ENCODE results near the gene RNF20.
A peak's percentile ranks its signal among the peaks of the same experiment; 100 is the strongest.
"Not testable (repeated sequence)": the region's sequence is repeated elsewhere in the genome, so short reads cannot be mapped to it uniquely, and the experiment has no call there.

Gene RNF20

GRCh38 chr9:101516655-101517054 lies 17.0 kb upstream of the RNF20 start:
- Mint-ChIP-seq H3K36me3 (no peaks in the 10 kb centered on the region), H3K27ac (no peak overlapping the region), H3K4me3 (no peak overlapping the region), H3K27me3 (peaks cover 19% of the 10 kb centered on the region), H3K9me3 (no peaks in the 10 kb centered on the region), H3K4me1 (no peaks in the 10 kb centered on the region)
- no peak for ATAC-seq

- H3K36me3 Mint-ChIP-seq, ATAC-seq, H3K27ac Mint-ChIP-seq, H3K9me3 Mint-ChIP-seq, H3K4me1 Mint-ChIP-seq, H3K4me3 Mint-ChIP-seq: not testable (repeated sequence)
- H3K27me3 Mint-ChIP-seq = peaks cover 38% of the 10 kb centered on the region
Measured at GRCh38 chr9:101518489-101518888, 15.2 kb upstream of the RNF20 start.

DNA sequence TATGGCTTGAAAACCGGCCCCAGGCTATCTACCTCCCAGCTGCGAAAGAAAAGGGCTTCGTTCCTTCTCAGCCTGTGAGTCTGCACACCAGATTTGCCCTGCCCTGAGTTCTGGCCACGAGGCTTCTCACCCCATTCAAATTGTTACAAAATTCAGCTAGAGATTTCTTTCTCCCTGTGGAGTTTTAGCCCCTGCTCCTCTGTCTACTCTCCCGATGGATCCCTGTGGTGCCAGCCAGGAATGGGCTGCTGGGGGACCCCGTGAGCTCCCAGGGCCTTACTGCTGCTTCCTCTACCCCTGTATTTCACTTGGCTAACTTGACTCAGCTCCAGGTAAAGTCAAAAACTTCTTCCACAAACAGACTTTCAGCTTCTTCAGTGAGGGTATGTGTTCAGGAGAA lies 9.3 kb upstream of the RNF20 start:
- no peak for ATAC-seq
- Mint-ChIP-seq H3K4me1 (no peaks in the 10 kb centered on the region), H3K36me3 (no peaks in the 10 kb centered on the region), H3K9me3 (no peaks in the 10 kb centered on the region), H3K4me3 (no peak overlapping the region), H3K27ac (no peak overlapping the region), H3K27me3 (peaks cover 63% of the 10 kb centered on the region)

- Mint-ChIP-seq H3K4me1 (no peaks in the 10 kb centered on the region), H3K36me3 (no peaks in the 10 kb centered on the region), H3K27ac (no peak overlapping the region), H3K4me3 (no peak overlapping the region), H3K27me3 (peaks cover 53% of the 10 kb centered on the region), H3K9me3 (no peaks in the 10 kb centered on the region)
- no peak for ATAC-seq
Measured at GRCh38 chr9:101527066-101527465, 6.6 kb upstream of the RNF20 start.

- no peak overlapping the region for H3K4me3 Mint-ChIP-seq
- ATAC-seq = no peak
- H3K27me3 Mint-ChIP-seq = peaks cover 44% of the 10 kb centered on the region
- H3K4me1 Mint-ChIP-seq = no peaks in the 10 kb centered on the region
- no peaks in the 10 kb centered on the region for H3K36me3 Mint-ChIP-seq
- H3K9me3 Mint-ChIP-seq = no peaks in the 10 kb centered on the region
- H3K27ac Mint-ChIP-seq = no peak overlapping the region
Measured at GRCh38 chr9:101528015-101528414, 5.6 kb upstream of the RNF20 start.

DNA sequence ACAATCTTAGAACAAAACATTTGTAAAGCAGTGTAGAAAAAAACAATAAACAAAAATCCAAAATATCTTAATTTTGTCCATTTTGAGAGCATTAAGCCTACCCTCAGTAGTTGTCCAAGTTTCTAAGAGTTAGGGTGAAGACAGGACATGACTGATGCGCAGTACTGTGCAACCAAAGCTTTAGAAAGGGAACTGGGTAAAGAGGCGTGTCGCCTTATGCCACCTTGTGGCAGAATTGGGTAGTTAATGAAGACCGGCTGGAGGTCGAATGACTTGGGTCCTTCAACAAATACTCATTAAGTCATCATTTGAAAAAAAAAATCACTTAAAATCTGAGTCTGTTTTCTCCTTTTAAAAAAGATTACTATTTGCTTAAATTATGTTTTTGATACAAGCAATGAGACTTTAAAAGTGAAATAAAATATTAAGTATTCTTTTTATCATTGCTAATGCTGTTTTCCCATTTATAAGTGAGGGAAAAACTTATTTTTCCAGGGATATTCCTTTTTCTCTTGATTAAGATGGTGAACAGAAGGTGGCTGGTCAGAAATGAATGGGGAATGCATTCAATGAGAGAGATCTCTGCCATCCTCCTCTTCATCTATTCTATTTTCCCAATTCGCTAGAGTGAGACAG lies 3.5 kb upstream of the RNF20 start:
- Mint-ChIP-seq H3K27ac (no peak overlapping the region), H3K4me1 (peaks cover under 1% of the 10 kb centered on the region), H3K36me3 (peaks cover under 1% of the 10 kb centered on the region), H3K27me3 (peaks cover 22% of the 10 kb centered on the region), H3K4me3 (no peak overlapping the region), H3K9me3 (no peaks in the 10 kb centered on the region)
- peak; percentile 64 for ATAC-seq

DNA sequence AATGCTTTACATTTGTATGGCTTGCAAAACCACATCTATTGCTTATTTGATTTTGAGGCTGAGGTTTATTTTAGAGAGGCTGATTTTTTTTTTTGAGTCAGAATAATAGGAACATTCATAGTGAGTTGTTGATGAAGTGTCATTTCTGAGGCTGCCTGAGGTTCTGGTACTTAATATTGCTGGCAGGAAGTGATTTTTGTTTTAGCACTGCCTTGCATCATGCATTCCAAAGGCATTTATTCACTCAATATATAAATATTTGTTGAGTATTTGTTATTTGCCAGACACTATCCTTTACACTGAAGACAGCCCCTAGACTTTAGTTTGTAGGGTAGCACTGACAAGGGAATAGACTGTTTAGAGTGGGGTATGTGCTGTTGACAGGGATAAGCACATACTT lies 2.7 kb downstream of the RNF20 start:
- Mint-ChIP-seq H3K4me1 (peaks cover 6% of the 10 kb centered on the region), H3K36me3 (peaks cover 5% of the 10 kb centered on the region), H3K27me3 (no peaks in the 10 kb centered on the region), H3K9me3 (no peaks in the 10 kb centered on the region), H3K27ac (no peak overlapping the region), H3K4me3 (no peak overlapping the region)
- ATAC-seq = no peak

DNA sequence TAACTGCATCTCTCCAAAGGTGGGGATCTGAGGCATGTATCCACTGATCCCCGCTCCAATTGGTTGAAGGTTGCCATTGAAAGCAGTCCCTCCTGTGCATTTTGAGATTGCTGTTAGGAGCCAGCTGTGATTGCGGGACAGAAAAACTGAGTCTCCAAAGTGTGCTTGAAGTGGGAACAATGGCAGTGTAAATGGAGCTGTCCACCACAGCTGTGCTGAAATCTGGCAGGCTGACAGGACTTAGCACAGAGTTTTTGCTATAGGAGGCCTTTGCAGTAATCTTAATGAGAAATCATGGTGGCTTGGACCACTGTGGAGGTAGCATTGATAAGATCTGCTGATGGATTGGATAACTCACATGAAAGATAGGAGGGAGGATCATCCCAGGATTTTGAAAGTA lies 3.3 kb downstream of the RNF20 start:
- Mint-ChIP-seq H3K27me3 (no peaks in the 10 kb centered on the region), H3K9me3 (no peaks in the 10 kb centered on the region), H3K36me3 (peaks cover 5% of the 10 kb centered on the region), H3K4me1 (peaks cover 6% of the 10 kb centered on the region), H3K27ac (no peak overlapping the region), H3K4me3 (no peak overlapping the region)
- ATAC-seq = no peak

GRCh38 chr9:101540069-101540468 lies 6.4 kb downstream of the RNF20 start:
- Mint-ChIP-seq H3K4me3 (no peak overlapping the region), H3K27ac (no peak overlapping the region), H3K36me3 (peaks cover 5% of the 10 kb centered on the region), H3K4me1 (peaks cover 6% of the 10 kb centered on the region), H3K27me3 (no peaks in the 10 kb centered on the region), H3K9me3 (no peaks in the 10 kb centered on the region)
- no peak for ATAC-seq

- no peak overlapping the region for H3K27ac Mint-ChIP-seq
- peaks cover 2% of the 10 kb centered on the region for H3K9me3 Mint-ChIP-seq
- H3K36me3 Mint-ChIP-seq = peaks cover 27% of the 10 kb centered on the region
- H3K4me3 Mint-ChIP-seq = no peak overlapping the region
- no peak for ATAC-seq
- no peaks in the 10 kb centered on the region for H3K4me1 Mint-ChIP-seq
- H3K27me3 Mint-ChIP-seq = no peaks in the 10 kb centered on the region
Measured at GRCh38 chr9:101543098-101543735, 9.6 kb downstream of the RNF20 start.

DNA sequence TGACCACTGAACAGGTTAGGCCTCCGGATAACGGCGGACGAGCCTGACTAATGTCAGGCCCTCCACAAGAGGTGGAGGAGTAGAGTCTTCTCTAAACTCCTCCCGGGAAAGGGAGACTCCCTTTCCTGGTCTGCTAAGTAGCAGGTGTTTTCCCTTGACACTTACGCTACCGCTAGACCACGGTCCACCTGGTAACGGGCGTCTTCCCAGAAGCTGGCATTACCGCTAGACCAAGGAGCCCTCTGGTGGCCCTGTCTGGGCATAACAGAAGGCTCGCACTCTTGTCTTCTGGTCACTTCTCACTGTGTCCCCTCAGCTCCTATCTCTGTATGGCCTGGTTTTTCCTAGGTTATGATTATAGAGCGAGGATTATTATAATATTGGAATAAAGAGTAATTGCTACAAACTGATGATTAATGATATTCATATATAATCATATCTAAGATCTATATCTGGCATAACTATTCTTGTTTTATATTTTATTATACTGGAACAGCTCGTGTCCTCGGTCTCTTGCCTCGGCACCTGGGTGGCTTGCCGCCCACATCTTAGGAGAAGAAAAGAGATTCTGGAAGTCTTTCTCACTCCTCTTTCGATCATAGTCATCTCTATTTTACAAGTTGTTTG lies 15.9 kb downstream of the RNF20 start:
- H3K27me3 Mint-ChIP-seq, H3K9me3 Mint-ChIP-seq, H3K4me1 Mint-ChIP-seq, H3K4me3 Mint-ChIP-seq, H3K27ac Mint-ChIP-seq, ATAC-seq: not testable (repeated sequence)
- peaks cover 84% of the 10 kb centered on the region for H3K36me3 Mint-ChIP-seq

- ATAC-seq = no peak
- Mint-ChIP-seq H3K4me1 (peaks cover 11% of the 10 kb centered on the region), H3K4me3 (no peak overlapping the region), H3K9me3 (peaks cover 2% of the 10 kb centered on the region), H3K36me3 (peaks cover 95% of the 10 kb centered on the region), H3K27me3 (no peaks in the 10 kb centered on the region), H3K27ac (no peak overlapping the region)
Measured at GRCh38 chr9:101561740-101562139, 28.1 kb downstream of the RNF20 start.

- Mint-ChIP-seq H3K4me1 (peaks cover 11% of the 10 kb centered on the region), H3K9me3 (no peaks in the 10 kb centered on the region), H3K4me3 (no peak overlapping the region), H3K27me3 (no peaks in the 10 kb centered on the region), H3K27ac (no peak overlapping the region), H3K36me3 (peaks cover 95% of the 10 kb centered on the region)
- no peak for ATAC-seq
Measured at GRCh38 chr9:101562966-101563365, 29.3 kb downstream of the RNF20 start.

- Mint-ChIP-seq H3K9me3 (no peaks in the 10 kb centered on the region), H3K4me1 (peaks cover 4% of the 10 kb centered on the region), H3K36me3 (peaks cover 89% of the 10 kb centered on the region), H3K27ac (no peak overlapping the region), H3K27me3 (no peaks in the 10 kb centered on the region), H3K4me3 (no peak overlapping the region)
- no peak for ATAC-seq
Measured at GRCh38 chr9:101564252-101564651, 30.6 kb downstream of the RNF20 start.

DNA sequence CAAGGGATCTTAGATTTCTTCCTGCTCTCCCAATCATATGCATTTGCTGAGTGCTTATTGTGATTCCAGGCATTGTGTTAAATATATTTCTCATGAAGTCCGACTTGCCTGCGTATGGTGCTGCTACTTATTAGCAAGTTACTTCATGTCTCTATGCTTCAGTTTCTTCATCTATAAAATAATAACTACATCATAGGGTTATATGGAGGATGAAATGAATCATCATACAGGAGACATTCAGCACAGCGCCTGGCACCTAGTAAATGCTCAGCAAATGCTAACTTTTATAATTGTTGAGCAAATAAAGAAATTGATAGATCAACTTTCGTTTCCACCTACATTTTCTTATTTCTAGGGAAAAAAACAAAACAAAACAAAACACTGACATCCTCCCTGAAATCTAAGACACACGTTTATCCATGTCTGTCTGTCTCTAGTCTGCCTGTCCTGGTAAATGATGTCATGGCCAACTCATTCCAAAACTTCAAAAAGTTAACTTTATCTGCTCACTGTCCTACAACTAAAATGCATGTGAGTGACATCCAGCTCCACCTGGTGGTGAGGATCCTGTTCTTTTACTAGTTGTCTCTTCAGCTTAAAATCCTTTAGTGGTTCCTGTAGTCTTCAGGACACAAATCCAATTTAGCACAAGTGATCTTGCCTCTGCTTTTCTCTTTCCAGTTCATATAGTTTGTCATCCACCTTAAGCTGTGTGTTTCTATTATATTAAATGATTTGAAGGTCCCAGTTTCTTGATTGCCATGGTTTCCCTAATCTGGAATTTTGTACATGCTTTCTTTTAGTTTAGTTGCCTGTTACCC lies 33.5 kb downstream of the RNF20 start:
- H3K36me3 Mint-ChIP-seq = peaks cover 69% of the 10 kb centered on the region
- H3K9me3 Mint-ChIP-seq = no peaks in the 10 kb centered on the region
- H3K4me1 Mint-ChIP-seq = no peaks in the 10 kb centered on the region
- no peak for ATAC-seq
- no peak overlapping the region for H3K4me3 Mint-ChIP-seq
- no peaks in the 10 kb centered on the region for H3K27me3 Mint-ChIP-seq
- no peak overlapping the region for H3K27ac Mint-ChIP-seq
